Calu3 (cell line): ENCODE measurements around the gene ZNF425. TPM values are rescaled to one million over a fixed set of nuclear protein-coding genes. Genes with fewer than 3 reads are reported as not detected.

ENCODE experiments used
- BruUV-seq: library from RNA; stranded (reverse); fragments of 400-500 nt; replicated peaks from 2 replicates; lab custom pipeline; 2021; lab: Mats Ljungman, UMichigan
- CTCF ChIA-PET: fragments of 300-600 bp; sonication (Branson Sonifier 250); formaldehyde crosslinking; loops from one replicate; lab custom pipeline; 2022; ENCODE audit warnings: antibody characterized with exemption; lab: Charles Lee
- DNase-seq: peaks from one replicate; pipeline ENCODE4 v3.0.0; 2022
- H3K27ac Mint-ChIP-seq: one replicate; pipeline ENCODE4 v1.8.0; 2022; ENCODE audit warnings: mixed read lengths; ENCODE audit not compliant: unreplicated experiment
- H3K27me3 Mint-ChIP-seq: one replicate; pipeline ENCODE4 v1.8.0; 2022; ENCODE audit warnings: mixed read lengths; ENCODE audit not compliant: unreplicated experiment
- H3K36me3 Mint-ChIP-seq: one replicate; pipeline ENCODE4 v1.8.0; 2022; ENCODE audit warnings: mild to moderate bottlenecking, moderate library complexity, mixed read lengths; ENCODE audit not compliant: insufficient read depth, unreplicated experiment
- H3K4me1 Mint-ChIP-seq: one replicate; pipeline ENCODE4 v1.8.0; 2022; ENCODE audit warnings: mild to moderate bottlenecking, low read depth, mixed read lengths; ENCODE audit not compliant: unreplicated experiment
- H3K4me3 Mint-ChIP-seq: one replicate; pipeline ENCODE4 v1.8.0; 2022; ENCODE audit warnings: mild to moderate bottlenecking, low read depth, moderate library complexity, mixed read lengths; ENCODE audit not compliant: unreplicated experiment
- H3K9me3 Mint-ChIP-seq: one replicate; pipeline ENCODE4 v1.8.0; 2022; ENCODE audit warnings: low read depth, mixed read lengths; ENCODE audit not compliant: unreplicated experiment
- intact Hi-C: fragments of 100-400 bp; cut with micrococcal nuclease; formaldehyde crosslinking; loops from one replicate; pipeline ENCODE4 v1.10.0; 2022; ENCODE audit not compliant: unreplicated experiment
- total RNA-seq: library from RNA; stranded (reverse); gene quantifications from 2 replicates; pipeline ENCODE4 v1.2.3, GENCODE V29; 2022
- TF ChIP-seq, protein P1 (sequence below): fragments of 200-600 bp; IDR thresholded peaks from one replicate; pipeline ENCODE4 v1.8.0; 2022; ENCODE audit warnings: antibody characterized with exemption; ENCODE audit not compliant: unreplicated experiment

Gene ZNF425
- total RNA-seq, 1 experiment from 2014 or later, result 1.5 TPM

DNA sequence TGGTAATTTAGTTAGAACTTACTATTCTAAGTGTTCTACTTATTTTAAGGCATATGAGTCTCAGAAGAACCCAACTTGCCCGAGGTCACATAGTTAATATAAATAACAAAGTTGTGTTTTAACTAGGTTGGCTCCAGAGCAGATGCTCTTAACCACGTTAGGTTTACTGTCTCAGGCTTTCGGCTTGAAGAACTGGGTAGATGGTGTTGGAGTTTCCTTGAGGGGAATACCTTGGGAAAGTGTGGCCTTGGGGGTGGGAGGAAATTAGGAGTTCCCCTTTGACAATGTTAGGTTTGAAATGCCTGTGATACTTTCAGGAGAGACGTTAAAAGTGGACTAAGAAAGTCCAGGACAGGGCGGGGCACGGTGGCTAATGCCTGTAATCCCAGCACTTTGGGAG, 30.8 kb upstream of the ZNF425 start:
- Mint-ChIP-seq H3K27ac (no peak overlapping the region), H3K4me1 (no peaks in the 10 kb centered on the region), H3K27me3 (no peaks in the 10 kb centered on the region), H3K9me3 (peaks cover 3% of the 10 kb centered on the region), H3K36me3 (peaks cover 50% of the 10 kb centered on the region), H3K4me3 (no peak overlapping the region)
- CTCF ChIA-PET, result no interaction called here
- TF ChIP-seq, protein P1, sequence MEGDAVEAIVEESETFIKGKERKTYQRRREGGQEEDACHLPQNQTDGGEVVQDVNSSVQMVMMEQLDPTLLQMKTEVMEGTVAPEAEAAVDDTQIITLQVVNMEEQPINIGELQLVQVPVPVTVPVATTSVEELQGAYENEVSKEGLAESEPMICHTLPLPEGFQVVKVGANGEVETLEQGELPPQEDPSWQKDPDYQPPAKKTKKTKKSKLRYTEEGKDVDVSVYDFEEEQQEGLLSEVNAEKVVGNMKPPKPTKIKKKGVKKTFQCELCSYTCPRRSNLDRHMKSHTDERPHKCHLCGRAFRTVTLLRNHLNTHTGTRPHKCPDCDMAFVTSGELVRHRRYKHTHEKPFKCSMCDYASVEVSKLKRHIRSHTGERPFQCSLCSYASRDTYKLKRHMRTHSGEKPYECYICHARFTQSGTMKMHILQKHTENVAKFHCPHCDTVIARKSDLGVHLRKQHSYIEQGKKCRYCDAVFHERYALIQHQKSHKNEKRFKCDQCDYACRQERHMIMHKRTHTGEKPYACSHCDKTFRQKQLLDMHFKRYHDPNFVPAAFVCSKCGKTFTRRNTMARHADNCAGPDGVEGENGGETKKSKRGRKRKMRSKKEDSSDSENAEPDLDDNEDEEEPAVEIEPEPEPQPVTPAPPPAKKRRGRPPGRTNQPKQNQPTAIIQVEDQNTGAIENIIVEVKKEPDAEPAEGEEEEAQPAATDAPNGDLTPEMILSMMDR, result no peak
- intact Hi-C loops, result no loop called here
- DNase-seq, result no peak
- no TSS peak for BruUV-seq

DNA sequence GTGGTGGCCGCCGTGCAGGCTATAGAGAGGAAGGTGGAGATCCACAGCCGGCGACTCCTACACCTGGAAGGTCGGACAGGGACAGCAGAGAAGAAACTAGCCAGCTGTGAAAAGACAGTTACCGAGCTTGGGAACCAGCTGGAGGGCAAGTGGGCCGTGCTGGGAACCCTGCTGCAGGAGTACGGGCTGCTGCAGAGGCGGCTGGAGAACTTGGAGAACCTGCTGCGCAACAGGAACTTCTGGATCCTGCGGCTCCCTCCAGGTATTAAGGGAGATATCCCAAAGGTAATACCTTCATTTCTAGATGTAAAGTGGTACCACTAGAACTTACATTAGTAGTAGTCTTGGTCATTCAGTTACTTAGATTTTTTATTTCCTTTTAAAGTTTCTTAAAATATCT, 27.9 kb upstream of the ZNF425 start:
- TF ChIP-seq, protein P1, result no peak
- CTCF ChIA-PET, result no interaction called here
- no peak for DNase-seq
- peaks cover 46% of the 10 kb centered on the region for H3K36me3 Mint-ChIP-seq
- H3K27me3 Mint-ChIP-seq, result no peaks in the 10 kb centered on the region
- BruUV-seq, result no TSS peak
- peaks cover 18% of the 10 kb centered on the region for H3K4me1 Mint-ChIP-seq
- no peak overlapping the region for H3K27ac Mint-ChIP-seq
- no peak overlapping the region for H3K4me3 Mint-ChIP-seq
- intact Hi-C loops, result no loop called here
- H3K9me3 Mint-ChIP-seq, result peaks cover 3% of the 10 kb centered on the region

DNA sequence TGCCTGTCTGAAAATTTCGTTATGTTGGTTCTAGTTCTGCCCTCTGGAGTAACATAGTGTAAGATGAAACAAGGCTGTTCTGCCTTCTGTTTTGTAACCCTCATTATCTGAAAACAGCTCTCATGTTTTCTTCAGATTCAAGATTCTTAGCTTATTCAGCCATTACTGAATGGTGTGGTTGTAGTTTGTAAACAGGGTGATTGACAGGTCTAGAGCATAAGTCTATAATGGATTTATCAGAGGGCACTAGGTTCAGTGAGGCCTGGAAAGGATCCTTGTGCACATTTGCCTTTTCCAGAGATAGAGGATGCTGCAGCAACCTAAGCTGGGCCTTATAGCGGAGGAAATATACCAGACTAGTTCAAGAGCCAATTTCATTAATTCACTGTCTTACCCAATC, 27.2 kb upstream of the ZNF425 start:
- no TSS peak for BruUV-seq
- Mint-ChIP-seq H3K9me3 (peaks cover 3% of the 10 kb centered on the region), H3K4me3 (no peak overlapping the region), H3K27ac (no peak overlapping the region), H3K36me3 (peaks cover 53% of the 10 kb centered on the region), H3K4me1 (peaks cover 18% of the 10 kb centered on the region), H3K27me3 (no peaks in the 10 kb centered on the region)
- intact Hi-C loops, result no loop called here
- TF ChIP-seq, protein P1, result no peak
- no peak for DNase-seq
- CTCF ChIA-PET, result interaction anchor here (0.7 kb wide), 1 partner anchor 30 kb away, joined by 5 read pairs; no protein-coding TSS in a partner anchor

DNA sequence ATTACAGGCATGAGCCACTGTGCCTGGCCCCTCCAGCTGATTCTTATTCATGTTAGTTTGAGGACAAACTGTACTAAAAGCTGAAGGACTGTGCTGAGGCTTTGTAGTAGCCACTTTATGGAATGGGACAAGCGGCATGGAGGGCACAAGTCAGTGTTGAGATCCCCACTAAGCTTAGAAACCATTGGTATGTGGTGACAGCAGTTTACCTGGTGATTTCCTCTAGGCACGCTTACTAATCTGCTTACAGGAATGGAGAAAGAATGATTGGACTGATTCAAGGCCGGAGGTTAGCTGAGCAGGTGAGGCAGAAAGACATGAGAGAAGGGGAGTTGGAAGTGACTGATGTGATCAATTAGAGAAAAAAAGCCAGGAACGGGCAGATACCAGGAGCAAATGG, 24.9 kb upstream of the ZNF425 start:
- Mint-ChIP-seq H3K27me3 (no peaks in the 10 kb centered on the region), H3K27ac (no peak overlapping the region), H3K9me3 (no peaks in the 10 kb centered on the region), H3K4me3 (no peak overlapping the region), H3K4me1 (peaks cover 18% of the 10 kb centered on the region), H3K36me3 (peaks cover 58% of the 10 kb centered on the region)
- intact Hi-C loops, result no loop called here
- BruUV-seq, result no TSS peak
- CTCF ChIA-PET, result no interaction called here
- no peak for DNase-seq
- TF ChIP-seq, protein P1, result no peak
